ENCODE data around the gene SPG21.
A peak's percentile ranks its signal among the peaks of the same experiment; 100 is the strongest.

SPG21 gene

GRCh38 chr15:64931381-64931780, 58.3 kb downstream of the SPG21 start:
- H3K36me3 ChIP-seq (replicated peaks): no peaks in the 10 kb centered on the region
- H3K4me3 ChIP-seq (ENCODE audit: low read depth, low read length): no peak overlapping the region
- in situ Hi-C loops (cut with HindIII; ENCODE audit: low pct_ligation_motif_present, low sequenced_read_pairs): no loop called here
- no peak for DNase-seq
- H3K27ac ChIP-seq: no peak overlapping the region
- no peak for TF ChIP-seq CTCF (IDR thresholded peaks at IDR 0.05; ENCODE audit: low read depth, low read length, missing control alignments)
- no peaks in the 10 kb centered on the region for H3K27me3 ChIP-seq (replicated peaks)

- Histone ChIP-seq H3K4me3 (ENCODE audit: low read depth, low read length) (no peak overlapping the region), H3K27me3 (replicated peaks) (no peaks in the 10 kb centered on the region), H3K27ac (no peak overlapping the region), H3K36me3 (replicated peaks) (no peaks in the 10 kb centered on the region)
- no peak for TF ChIP-seq CTCF (IDR thresholded peaks at IDR 0.05; ENCODE audit: low read depth, low read length, missing control alignments)
- peak; percentile 62 for DNase-seq
- in situ Hi-C loops (cut with HindIII; ENCODE audit: low pct_ligation_motif_present, low sequenced_read_pairs): no loop called here
Observed at GRCh38 chr15:64930778-64931371, 58.8 kb downstream of the SPG21 start.

GRCh38 chr15:64930019-64930652, 59.6 kb downstream of the SPG21 start:
- no peak for DNase-seq
- in situ Hi-C loops (cut with HindIII; ENCODE audit: low pct_ligation_motif_present, low sequenced_read_pairs): no loop called here
- no peaks in the 10 kb centered on the region for H3K27me3 ChIP-seq (replicated peaks)
- no peak overlapping the region for H3K27ac ChIP-seq
- no peaks in the 10 kb centered on the region for H3K36me3 ChIP-seq (replicated peaks)
- no peak for TF ChIP-seq CTCF (IDR thresholded peaks at IDR 0.05; ENCODE audit: low read depth, low read length, missing control alignments)
- no peak overlapping the region for H3K4me3 ChIP-seq (ENCODE audit: low read depth, low read length)

GRCh38 chr15:64928626-64929220, 61.0 kb downstream of the SPG21 start:
- no peak overlapping the region for H3K4me3 ChIP-seq (ENCODE audit: low read depth, low read length)
- TF ChIP-seq CTCF (IDR thresholded peaks at IDR 0.05; ENCODE audit: low read depth, low read length, missing control alignments): no peak
- no peak for DNase-seq
- in situ Hi-C loops (cut with HindIII; ENCODE audit: low pct_ligation_motif_present, low sequenced_read_pairs): no loop called here
- no peaks in the 10 kb centered on the region for H3K27me3 ChIP-seq (replicated peaks)
- H3K27ac ChIP-seq: no peak overlapping the region
- H3K36me3 ChIP-seq (replicated peaks): no peaks in the 10 kb centered on the region

GRCh38 chr15:64926661-64927060, 63.1 kb downstream of the SPG21 start:
- Histone ChIP-seq H3K4me3 (ENCODE audit: low read depth, low read length) (no peak overlapping the region), H3K27ac (no peak overlapping the region), H3K36me3 (replicated peaks) (no peaks in the 10 kb centered on the region), H3K27me3 (replicated peaks) (no peaks in the 10 kb centered on the region)
- no peak for TF ChIP-seq CTCF (IDR thresholded peaks at IDR 0.05; ENCODE audit: low read depth, low read length, missing control alignments)
- in situ Hi-C loops (cut with HindIII; ENCODE audit: low pct_ligation_motif_present, low sequenced_read_pairs): no loop called here
- DNase-seq: no peak

Measured in brain microvascular endothelial cell (primary cell).